Hepatocyte (in vitro differentiated cells): ENCODE data around the gene CYGB. TPM values are rescaled to one million over a fixed set of nuclear protein-coding genes. Genes with fewer than 3 reads are reported as not detected.
"Not testable (repeated sequence)": the region's sequence is repeated elsewhere in the genome, so short reads cannot be mapped to it uniquely, and the experiment has no call there.

ENCODE experiments used
- DNase-seq: peaks from one replicate; pipeline ENCODE4 v3.0.0-alpha.2; 2016; ENCODE audit warnings: low spot score
- H2AFZ ChIP-seq: fragments of 200-600 bp; sonication (generic); 2 replicates; pipeline ENCODE4 v1.6.0; 2016; ENCODE audit warnings: antibody characterized with exemption, mild to moderate bottlenecking
- H3K27ac ChIP-seq: fragments of 200-600 bp; sonication (generic); 2 replicates; pipeline ENCODE4 v1.5.1; 2016; ENCODE audit warnings: mild to moderate bottlenecking
- H3K27me3 ChIP-seq: fragments of 200-600 bp; sonication (generic); 2 replicates; pipeline ENCODE4 v1.6.1; 2016
- H3K36me3 ChIP-seq: fragments of 200-600 bp; sonication (generic); replicated peaks from 2 replicates; pipeline ENCODE4 v1.5.1; 2016; ENCODE audit warnings: low read depth; ENCODE audit not compliant: insufficient read depth
- H3K4me1 ChIP-seq: fragments of 200-600 bp; sonication (generic); 2 replicates; pipeline ENCODE4 v1.5.1; 2016; ENCODE audit warnings: mild to moderate bottlenecking, moderate library complexity; ENCODE audit not compliant: insufficient read depth
- H3K4me2 ChIP-seq: fragments of 200-600 bp; sonication (generic); 2 replicates; pipeline ENCODE4 v1.6.0; 2016
- H3K4me3 ChIP-seq: fragments of 200-600 bp; sonication (generic); 2 replicates; pipeline ENCODE4 v1.5.1; 2016; ENCODE audit warnings: mild to moderate bottlenecking
- H3K79me2 ChIP-seq: fragments of 200-600 bp; sonication (generic); 2 replicates; pipeline ENCODE4 v1.6.0; 2017; ENCODE audit warnings: mild to moderate bottlenecking
- H3K9me2 ChIP-seq: fragments of 200-600 bp; sonication (generic); replicated peaks from 2 replicates; pipeline ENCODE4 v1.6.0; 2017; ENCODE audit warnings: mild to moderate bottlenecking; ENCODE audit not compliant: insufficient read depth
- H3K9me3 ChIP-seq: fragments of 200-600 bp; sonication (generic); 2 replicates; pipeline ENCODE4 v1.5.1; 2016; ENCODE audit warnings: low read depth, mild to moderate bottlenecking
- H4K20me1 ChIP-seq: fragments of 200-600 bp; sonication (generic); 2 replicates; pipeline ENCODE4 v1.6.0; 2016; ENCODE audit warnings: mild to moderate bottlenecking; ENCODE audit not compliant: insufficient read depth, poor library complexity, severe bottlenecking
- EZH2 ChIP-seq: fragments of 200-600 bp; sonication (generic); IDR thresholded peaks from 2 replicates; pipeline ENCODE4 v1.6.1; 2016; ENCODE audit warnings: antibody characterized with exemption, mild to moderate bottlenecking, borderline replicate concordance
- EZH2phosphoT487 ChIP-seq: fragments of 200-600 bp; sonication (generic); IDR thresholded peaks from one replicate; pipeline ENCODE4 v1.6.1; 2018; ENCODE audit warnings: antibody characterized with exemption, mild to moderate bottlenecking, low read depth, moderate library complexity; ENCODE audit not compliant: unreplicated experiment, severe bottlenecking
- WGBS: methylation state at CpG from one replicate; pipeline ENCODE4 v1.1.6; 2016; ENCODE audit warnings: low lambda C conversion rate; ENCODE audit errors: missing lambda C conversion rate; 5-methylcytosine and 5-hydroxymethylcytosine counted together
- polyA plus RNA-seq: library from polyadenylated mRNA; unstranded; fragments of >200 nt; fragmentation: Nextera tagmentation; extraction: Ambion mirVana; gene quantifications from 2 replicates; pipeline ENCODE4 v1.2.1, GENCODE V29; 2016
- total RNA-seq: library from RNA; depleted of rRNA; stranded (reverse); fragments of >200 nt; gene quantifications from 2 replicates; pipeline ENCODE4 v1.2.3, GENCODE V29; 2014
- TF ChIP-seq, protein P1 (sequence below): fragments of 200-600 bp; sonication (generic); IDR thresholded peaks from 2 replicates; pipeline ENCODE4 v1.5.1; 2016; ENCODE audit warnings: antibody characterized with exemption, mild to moderate bottlenecking; ENCODE audit not compliant: poor library complexity

CYGB gene
- total and polyA plus RNA-seq, 2 experiments from 2014 or later = 7.8 to 13.8 TPM

DNA sequence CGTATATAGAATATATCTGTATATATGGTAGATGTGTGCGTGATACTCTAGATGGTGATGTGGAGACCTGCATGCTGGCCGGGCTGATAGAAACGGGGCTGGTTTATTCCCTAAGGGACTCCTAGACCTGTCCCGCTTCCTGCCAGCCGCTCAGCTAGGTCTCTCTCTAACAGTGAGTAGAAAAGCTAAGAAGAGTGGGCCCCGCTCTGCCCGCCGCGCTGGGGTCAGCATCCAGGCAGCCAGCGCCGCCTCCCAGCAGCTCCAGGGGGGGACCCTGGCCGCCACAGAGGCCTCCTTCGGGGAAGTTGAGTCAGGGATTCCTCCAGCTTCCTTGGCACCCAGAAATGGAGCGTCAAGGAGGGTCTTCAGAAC is 9.4 kb downstream of the CYGB start:
- TF ChIP-seq, protein P1, sequence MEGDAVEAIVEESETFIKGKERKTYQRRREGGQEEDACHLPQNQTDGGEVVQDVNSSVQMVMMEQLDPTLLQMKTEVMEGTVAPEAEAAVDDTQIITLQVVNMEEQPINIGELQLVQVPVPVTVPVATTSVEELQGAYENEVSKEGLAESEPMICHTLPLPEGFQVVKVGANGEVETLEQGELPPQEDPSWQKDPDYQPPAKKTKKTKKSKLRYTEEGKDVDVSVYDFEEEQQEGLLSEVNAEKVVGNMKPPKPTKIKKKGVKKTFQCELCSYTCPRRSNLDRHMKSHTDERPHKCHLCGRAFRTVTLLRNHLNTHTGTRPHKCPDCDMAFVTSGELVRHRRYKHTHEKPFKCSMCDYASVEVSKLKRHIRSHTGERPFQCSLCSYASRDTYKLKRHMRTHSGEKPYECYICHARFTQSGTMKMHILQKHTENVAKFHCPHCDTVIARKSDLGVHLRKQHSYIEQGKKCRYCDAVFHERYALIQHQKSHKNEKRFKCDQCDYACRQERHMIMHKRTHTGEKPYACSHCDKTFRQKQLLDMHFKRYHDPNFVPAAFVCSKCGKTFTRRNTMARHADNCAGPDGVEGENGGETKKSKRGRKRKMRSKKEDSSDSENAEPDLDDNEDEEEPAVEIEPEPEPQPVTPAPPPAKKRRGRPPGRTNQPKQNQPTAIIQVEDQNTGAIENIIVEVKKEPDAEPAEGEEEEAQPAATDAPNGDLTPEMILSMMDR = no peak
- TF ChIP-seq EZH2 = no peak
- no peak for TF ChIP-seq EZH2phosphoT487
- Histone ChIP-seq H3K9me2 (no peaks in the 10 kb centered on the region), H3K79me2 (no peaks in the 10 kb centered on the region), H2AFZ (no peak overlapping the region), H3K36me3 (no peaks in the 10 kb centered on the region), H4K20me1 (no peaks in the 10 kb centered on the region), H3K4me1 (peaks cover 65% of the 10 kb centered on the region), H3K4me2 (peak overlapping the region; percentile 65), H3K27ac (peak overlapping the region; percentile 98), H3K27me3 (no peaks in the 10 kb centered on the region), H3K9me3 (no peaks in the 10 kb centered on the region), H3K4me3 (no peak overlapping the region)
- WGBS = 72% methylated on average over 15 of the region's 15 CpGs
- DNase-seq = no peak

DNA sequence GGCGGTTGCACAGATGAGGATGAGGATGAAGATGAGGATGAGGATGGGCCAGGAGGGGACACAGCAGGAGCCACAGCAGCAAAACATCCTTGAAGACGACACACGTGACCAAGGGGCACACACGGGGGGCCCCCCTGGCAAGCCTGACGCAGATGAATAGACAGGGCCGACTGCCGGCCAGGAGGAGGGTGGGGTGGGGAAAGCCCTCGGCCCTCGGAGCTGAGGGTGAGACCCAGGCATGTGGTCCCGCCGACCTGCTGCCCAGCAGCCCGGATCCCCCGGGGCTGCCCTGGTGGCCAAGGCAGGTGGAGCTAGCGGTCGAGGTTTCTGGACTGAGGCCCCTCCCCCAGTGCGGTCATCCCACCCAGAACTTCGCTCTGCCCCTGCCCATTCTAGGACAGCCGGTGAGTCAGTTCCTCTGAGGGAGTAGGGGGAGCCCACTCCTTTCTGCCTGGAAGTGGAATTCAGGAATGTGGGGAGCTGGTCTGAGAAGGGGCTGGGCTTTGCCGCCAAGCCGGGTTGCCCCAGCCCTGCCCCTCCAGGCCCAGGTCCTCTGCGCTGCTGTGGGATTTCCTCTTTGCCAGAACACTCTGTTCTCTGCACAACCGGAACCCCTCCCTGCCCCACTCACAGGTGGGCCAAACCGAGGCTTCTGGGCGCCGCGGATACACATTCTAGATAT is 9.9 kb downstream of the CYGB start:
- TF ChIP-seq EZH2 (no peak), EZH2phosphoT487 (no peak)
- TF ChIP-seq, protein P1 = no peak
- H3K9me3 ChIP-seq = no peaks in the 10 kb centered on the region
- H2AFZ ChIP-seq = no peak overlapping the region
- WGBS = 46% methylated on average over 22 of the region's 26 CpGs
- H3K4me1 ChIP-seq = peaks cover 61% of the 10 kb centered on the region
- H3K27me3 ChIP-seq = no peaks in the 10 kb centered on the region
- H3K36me3 ChIP-seq = no peaks in the 10 kb centered on the region
- no peak overlapping the region for H3K4me3 ChIP-seq
- H4K20me1 ChIP-seq = no peaks in the 10 kb centered on the region
- peak overlapping the region; percentile 65 for H3K4me2 ChIP-seq
- no peaks in the 10 kb centered on the region for H3K9me2 ChIP-seq
- DNase-seq = peak; percentile 81
- peak overlapping the region; percentile 98 for H3K27ac ChIP-seq
- H3K79me2 ChIP-seq = no peaks in the 10 kb centered on the region

DNA sequence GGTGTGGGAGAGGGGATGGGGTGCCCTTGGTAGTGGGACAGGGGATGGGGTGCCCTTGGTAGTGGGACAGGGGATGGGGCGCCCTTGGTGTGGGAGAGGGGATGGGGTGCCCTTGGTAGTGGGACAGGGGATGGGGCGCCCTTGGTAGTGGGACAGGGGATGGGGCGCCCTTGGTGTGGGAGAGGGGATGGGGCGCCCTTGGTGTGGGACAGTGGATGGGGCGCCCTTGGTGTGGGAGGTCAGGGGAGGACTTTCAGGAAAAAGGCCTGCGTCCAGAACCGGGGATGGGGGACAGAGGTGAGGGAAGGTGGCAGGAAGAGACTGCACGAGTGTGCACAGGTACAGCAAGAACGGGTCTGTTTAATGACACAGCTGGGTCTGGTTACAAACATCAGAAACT is 10.5 kb downstream of the CYGB start:
- Histone ChIP-seq H3K27ac (peak overlapping the region; percentile 98), H3K4me1 (peaks cover 56% of the 10 kb centered on the region)
- DNase-seq = not testable (repeated sequence)

DNA sequence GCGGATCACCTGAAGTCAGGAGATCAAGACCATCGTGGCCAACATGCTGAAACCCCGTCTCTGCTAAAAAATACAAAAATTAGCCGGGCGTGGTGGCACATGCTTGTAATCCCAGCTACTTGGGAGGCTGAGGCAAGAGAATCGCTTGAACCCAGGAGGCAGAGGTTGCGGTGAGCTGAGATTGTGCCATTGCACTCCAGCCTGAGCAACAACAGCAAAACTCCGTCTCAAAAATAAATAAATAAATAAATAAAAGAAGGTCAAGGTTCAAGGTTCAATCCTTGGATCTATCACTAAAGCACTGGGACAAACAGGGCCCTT is 12.0 kb downstream of the CYGB start:
- not testable (repeated sequence) for H3K79me2 ChIP-seq, DNase-seq, H2AFZ ChIP-seq, H3K9me2 ChIP-seq, H3K27me3 ChIP-seq, H3K36me3 ChIP-seq, H3K9me3 ChIP-seq, H4K20me1 ChIP-seq, H3K4me3 ChIP-seq
- peak overlapping the region; percentile 60 for H3K4me2 ChIP-seq
- WGBS = 83% methylated on average over 8 of the region's 8 CpGs
- peak overlapping the region; percentile 73 for H3K27ac ChIP-seq
- peaks cover 48% of the 10 kb centered on the region for H3K4me1 ChIP-seq

More for the DNA sequence above, 10.5 kb downstream of the CYGB start:
- H3K4me2 ChIP-seq = peak overlapping the region; percentile 65
- not testable (repeated sequence) for H3K4me3 ChIP-seq, H2AFZ ChIP-seq, H3K9me2 ChIP-seq, H3K36me3 ChIP-seq, H3K27me3 ChIP-seq, H4K20me1 ChIP-seq, H3K9me3 ChIP-seq, H3K79me2 ChIP-seq
- WGBS = 53% methylated on average over 5 of the region's 9 CpGs
